GM19238 (cell line): ENCODE measurements around the gene SCN3B.
"Not testable (repeated sequence)": the region's sequence is repeated elsewhere in the genome, so short reads cannot be mapped to it uniquely, and the experiment has no call there.

Experiments used
- DNase-seq: peaks from one replicate; pipeline ENCODE4 v3.0.0; 2011; ENCODE audit warnings: low spot score; ENCODE audit not compliant: insufficient read length

SCN3B gene, protein sequence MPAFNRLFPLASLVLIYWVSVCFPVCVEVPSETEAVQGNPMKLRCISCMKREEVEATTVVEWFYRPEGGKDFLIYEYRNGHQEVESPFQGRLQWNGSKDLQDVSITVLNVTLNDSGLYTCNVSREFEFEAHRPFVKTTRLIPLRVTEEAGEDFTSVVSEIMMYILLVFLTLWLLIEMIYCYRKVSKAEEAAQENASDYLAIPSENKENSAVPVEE

GRCh38 chr11:123654566-123655081 lies at the start of gene SCN3B:
SCN3B (minus strand) TSS chr11:123654624; CDS start chr11:123653801, 823 bp downstream.
- DNase-seq = peak; percentile 22

GRCh38 chr11:123702696-123703095 lies 48.3 kb upstream of the SCN3B start:
- no peak for DNase-seq

- DNase-seq = no peak
These were observed 47.7 kb upstream of the SCN3B start for GRCh38 chr11:123702139-123702538.

DNA sequence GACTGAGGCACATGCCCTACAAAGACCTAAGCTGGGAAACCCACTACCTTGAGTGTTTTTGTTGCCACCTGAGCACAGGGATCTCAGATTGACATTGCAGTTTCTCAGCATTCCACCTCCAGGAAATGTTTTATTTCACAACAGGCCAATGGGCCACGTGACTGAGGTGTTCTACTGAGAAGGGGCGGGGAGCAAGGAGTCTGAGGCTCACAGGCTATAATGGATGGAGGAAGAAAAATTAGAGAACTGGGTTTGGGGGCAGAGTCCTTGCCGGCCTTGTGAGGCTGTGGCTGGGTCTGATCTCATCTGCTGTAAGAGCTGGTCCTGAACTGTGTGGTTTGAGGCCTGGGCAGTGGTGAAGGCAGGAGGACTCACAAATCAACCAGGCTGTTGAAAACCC lies 46.3 kb upstream of the SCN3B start:
- no peak for DNase-seq

DNA sequence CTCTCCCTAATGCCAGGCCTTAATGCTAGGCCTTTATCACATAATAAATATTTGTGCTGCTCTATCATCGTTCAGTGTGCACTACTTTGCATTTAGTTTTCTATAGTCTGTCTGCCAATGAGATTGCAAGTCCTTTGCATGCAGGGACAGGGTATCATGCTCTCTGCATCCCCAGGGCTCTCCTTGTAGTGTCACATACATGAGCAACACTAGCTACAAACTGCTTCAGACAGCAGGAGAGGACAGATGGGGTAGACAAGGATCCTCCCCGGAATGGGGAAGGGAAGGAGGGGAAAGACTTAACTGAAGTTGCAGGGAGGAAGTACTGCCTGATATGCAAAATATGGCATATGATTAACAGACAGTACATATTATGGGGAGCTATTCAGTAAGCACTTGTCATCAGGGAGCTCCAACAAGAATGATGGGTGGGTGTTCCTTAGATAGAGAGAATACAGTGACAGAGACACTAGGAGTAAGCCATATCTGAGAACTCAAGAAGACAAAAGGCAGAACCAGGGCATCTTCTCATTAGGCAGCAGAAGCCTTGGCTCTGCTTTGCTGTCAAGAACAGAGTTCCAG lies 44.2 kb upstream of the SCN3B start:
- no peak for DNase-seq

GRCh38 chr11:123696183-123696582 lies 41.8 kb upstream of the SCN3B start:
- DNase-seq = no peak

- DNase-seq = no peak
These were observed 40.8 kb upstream of the SCN3B start for GRCh38 chr11:123695231-123695630.

GRCh38 chr11:123694551-123694950 lies 40.1 kb upstream of the SCN3B start:
- no peak for DNase-seq

DNA sequence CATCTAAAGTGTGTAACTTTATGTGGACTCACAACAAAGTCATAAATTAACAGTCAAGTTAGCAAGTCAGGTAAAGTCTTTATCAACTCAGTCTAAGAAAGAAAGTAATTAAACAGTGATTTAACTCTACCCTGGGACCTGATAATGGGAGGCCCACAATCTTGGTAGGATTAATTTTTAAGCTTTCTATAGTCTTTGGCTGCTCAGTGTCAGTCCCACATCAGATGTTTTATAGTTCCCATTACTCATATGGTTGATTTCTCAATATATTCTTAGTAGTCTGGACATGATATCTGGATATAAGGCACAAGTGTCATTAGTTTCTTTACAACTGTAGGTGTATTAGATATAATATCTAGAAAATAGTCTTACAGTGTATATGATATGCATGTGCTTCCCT lies 38.5 kb upstream of the SCN3B start:
- no peak for DNase-seq

- no peak for DNase-seq
These were observed 36.1 kb upstream of the SCN3B start for GRCh38 chr11:123690485-123690884.

GRCh38 chr11:123684601-123685000 lies 30.2 kb upstream of the SCN3B start:
- no peak for DNase-seq

DNA sequence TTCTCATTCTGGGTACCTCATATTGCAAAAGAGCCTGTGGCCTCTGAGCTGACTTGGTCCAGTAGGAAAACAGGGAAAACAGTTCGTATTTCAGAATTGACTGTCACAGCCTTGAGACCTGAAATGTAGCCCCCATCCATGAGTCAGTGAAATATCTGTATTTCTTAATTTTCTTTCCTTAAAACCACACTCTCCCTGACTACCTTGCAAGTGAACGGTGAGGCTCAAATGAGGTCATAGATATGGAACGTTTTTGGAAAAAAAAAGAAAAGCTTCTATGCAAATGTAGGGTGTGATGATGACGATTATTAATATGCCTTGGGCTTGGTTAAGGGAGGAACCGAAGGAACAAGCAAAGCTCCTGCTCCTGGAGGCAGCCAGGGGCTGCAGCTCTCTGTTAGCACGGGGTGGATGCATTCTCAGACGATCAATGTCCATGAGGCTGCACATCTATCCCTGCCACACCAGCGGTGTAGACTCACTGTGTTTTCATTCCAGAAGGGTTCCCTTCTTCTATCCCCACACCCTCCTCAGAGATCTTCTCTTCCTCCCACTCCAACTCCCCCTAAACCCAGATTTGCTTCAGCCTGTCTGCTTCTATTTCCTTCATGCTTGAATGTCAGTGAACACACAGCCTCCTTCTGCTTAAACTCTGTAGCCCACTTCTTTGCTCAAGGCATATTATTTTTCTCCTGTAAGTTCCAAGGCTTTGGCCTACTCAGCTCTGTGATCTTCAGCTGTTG lies 29.2 kb upstream of the SCN3B start:
- DNase-seq = no peak

GRCh38 chr11:123682696-123683410 lies 28.4 kb upstream of the SCN3B start:
- DNase-seq = no peak

GRCh38 chr11:123681030-123681429 lies 26.6 kb upstream of the SCN3B start:
- DNase-seq = no peak

DNA sequence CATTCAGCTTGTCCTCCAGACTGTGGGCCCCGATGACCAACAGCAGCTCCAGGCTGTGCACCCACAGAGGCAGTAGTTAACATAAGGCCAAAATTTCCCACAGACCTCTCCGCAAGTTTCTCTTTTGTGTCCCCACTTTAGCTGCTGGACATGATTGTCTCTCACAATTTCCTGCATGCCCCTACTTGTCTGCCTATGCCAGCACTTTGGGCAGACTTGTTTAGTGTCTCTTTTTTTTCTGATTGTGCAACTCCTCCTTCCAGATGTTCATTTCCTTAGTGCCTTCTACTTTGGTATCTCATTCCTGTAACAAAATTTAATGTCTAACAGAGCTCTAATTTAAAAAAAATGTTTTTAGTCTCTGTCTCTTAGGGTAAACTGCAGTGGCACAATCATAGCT lies 23.8 kb upstream of the SCN3B start:
- DNase-seq = no peak

DNA sequence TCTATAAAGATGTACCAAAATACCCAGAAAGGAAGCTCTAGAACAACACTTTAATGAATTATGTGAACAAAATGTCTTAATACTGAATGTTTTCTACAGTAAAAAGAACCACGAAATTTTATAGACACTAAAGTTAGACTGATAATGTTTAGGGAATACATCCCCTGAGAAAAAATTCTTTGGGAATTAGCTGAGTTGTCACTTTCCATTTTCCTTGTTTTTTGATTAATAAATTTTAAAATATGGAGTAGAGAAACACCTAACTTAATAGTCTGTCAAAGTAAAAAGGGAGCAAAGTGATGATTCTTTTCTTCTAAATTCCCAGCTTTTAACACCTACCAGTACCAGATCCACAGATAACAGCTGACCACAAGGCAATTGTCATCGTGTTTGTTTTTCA lies 23.1 kb upstream of the SCN3B start:
- no peak for DNase-seq

DNA sequence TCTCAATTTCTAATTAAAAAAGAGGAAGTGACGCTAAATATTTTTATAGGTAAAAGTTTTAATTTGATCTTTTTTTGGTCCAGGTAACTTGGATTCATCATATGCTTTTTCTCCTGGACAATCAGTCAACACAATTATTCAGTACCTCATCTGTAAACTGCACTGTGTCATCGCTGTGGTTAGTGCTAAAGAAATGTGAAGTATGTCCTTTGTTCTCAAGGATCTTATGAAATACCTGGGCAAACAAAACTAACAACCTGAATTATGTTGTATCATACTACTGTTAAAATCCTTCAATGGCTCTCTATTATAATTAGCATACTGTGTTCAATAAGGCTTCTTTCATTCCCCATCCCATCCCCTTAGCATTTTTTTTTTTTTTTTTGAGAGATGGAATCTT lies 19.9 kb upstream of the SCN3B start:
- no peak for DNase-seq

DNA sequence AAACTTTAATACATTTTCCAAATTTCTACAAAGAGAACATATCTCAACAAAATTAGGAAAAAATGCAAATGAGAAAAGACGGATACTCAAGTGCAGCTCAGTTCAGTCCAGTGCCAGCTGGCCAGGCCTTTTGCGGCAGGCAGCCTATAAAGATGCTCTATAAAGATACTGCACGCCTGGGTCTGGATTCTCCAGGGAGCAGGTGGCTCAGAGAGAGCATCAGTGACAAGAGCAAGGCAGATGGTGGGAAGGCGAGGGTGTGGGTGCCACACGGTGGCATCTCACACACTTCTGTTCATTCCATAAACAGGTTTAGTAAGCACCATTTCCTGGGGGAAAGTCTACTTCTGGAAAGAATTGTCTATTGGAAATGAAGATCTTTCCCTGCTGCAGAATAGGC lies 18.1 kb upstream of the SCN3B start:
- DNase-seq = no peak

- no peak for DNase-seq
These were observed 17.1 kb upstream of the SCN3B start for GRCh38 chr11:123671534-123671933.

- DNase-seq = no peak
These were observed 15.7 kb upstream of the SCN3B start for GRCh38 chr11:123670081-123670480.

GRCh38 chr11:123665306-123665705 lies 10.9 kb upstream of the SCN3B start:
- DNase-seq = no peak

DNA sequence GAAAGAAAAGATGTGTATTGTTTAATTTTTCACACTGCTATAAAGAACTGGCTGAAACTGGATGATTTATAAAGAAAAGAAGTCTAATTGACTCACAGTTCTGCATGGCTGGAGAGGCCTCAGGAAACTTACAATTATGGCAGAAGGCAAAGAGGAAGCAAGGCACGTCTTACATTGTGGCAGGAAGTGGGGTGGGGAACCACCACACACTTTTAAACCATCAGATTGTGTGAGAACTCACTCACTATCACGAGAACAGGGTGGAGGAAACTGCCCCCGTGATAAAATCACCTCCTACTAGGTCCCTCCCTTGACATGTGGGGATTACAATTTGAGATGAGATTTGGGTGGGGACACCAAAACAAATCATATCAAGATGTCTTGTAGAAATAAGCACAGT lies 5.5 kb upstream of the SCN3B start:
- not testable (repeated sequence) for DNase-seq
